Fibroblast of lung (primary cell): ENCODE measurements around the gene PRR36.

Experiments used
- EZH2 ChIP-seq: IDR thresholded peaks from 2 replicates; pipeline ENCODE4 v1.5.1; 2012; ENCODE audit warnings: low read length, control low read depth, mild to moderate bottlenecking; ENCODE audit errors: missing control alignments
- TF ChIP-seq, protein P1 (sequence below), 2 donors: IDR thresholded peaks in 1 of 2; conservative IDR thresholded peaks in 1 of 2; 1 replicate in 1 of 2; 2 replicates in 1 of 2; pipeline ENCODE4 v1.5.1; 2011 to 2012; ENCODE audit warnings: low read length in 2 of 2, control low read depth in 1 of 2, inconsistent platforms in 1 of 2, low read depth in 1 of 2, mild to moderate bottlenecking in 1 of 2

DNA sequence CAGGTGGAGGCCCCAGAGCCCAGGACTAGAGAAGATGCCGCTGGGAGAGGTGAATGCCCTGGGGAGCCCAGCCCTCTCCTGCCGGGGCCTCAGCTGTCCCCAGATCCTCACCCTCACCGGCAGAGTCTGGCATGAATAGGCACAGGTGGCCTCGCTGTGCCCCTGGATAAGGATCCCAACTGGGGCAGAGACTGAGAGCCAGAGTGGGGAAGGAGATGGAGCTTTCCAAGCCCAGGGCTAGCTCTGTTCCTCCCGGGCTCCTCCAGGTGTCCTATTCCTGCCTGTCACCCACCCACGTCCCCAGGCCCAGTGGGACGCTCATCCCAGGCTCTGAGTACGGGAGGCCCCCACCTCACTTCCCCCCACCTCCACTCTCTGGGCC, 16.5 kb downstream of the PRR36 start:
- TF ChIP-seq, protein P1, sequence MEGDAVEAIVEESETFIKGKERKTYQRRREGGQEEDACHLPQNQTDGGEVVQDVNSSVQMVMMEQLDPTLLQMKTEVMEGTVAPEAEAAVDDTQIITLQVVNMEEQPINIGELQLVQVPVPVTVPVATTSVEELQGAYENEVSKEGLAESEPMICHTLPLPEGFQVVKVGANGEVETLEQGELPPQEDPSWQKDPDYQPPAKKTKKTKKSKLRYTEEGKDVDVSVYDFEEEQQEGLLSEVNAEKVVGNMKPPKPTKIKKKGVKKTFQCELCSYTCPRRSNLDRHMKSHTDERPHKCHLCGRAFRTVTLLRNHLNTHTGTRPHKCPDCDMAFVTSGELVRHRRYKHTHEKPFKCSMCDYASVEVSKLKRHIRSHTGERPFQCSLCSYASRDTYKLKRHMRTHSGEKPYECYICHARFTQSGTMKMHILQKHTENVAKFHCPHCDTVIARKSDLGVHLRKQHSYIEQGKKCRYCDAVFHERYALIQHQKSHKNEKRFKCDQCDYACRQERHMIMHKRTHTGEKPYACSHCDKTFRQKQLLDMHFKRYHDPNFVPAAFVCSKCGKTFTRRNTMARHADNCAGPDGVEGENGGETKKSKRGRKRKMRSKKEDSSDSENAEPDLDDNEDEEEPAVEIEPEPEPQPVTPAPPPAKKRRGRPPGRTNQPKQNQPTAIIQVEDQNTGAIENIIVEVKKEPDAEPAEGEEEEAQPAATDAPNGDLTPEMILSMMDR (conservative IDR thresholded peaks at IDR 0.05 in 1 of 2, IDR thresholded peaks at IDR 0.05 in 1 of 2; ENCODE audit: low read depth in 1 of 2, low read length in 2 of 2): no peak
- no peak for TF ChIP-seq EZH2
